ENCODE data around the gene KCNQ1. TPM values are rescaled to one million over a fixed set of nuclear protein-coding genes. Genes with fewer than 3 reads are reported as not detected.

The KCNQ1 gene
- polyA plus RNA-seq, 1 donor from 2014 or later: not detected

- no peaks in the 10 kb centered on the region for H3K9me3 ChIP-seq (ENCODE audit: low read length)
- no peak overlapping the region for H2AFZ ChIP-seq (ENCODE audit: low read depth, low read length)
- no peak overlapping the region for H3K4me2 ChIP-seq (ENCODE audit: low read length)
- TF ChIP-seq POLR2AphosphoS5 (IDR thresholded peaks at IDR 0.05) (no peak), SMC3 (conservative IDR thresholded peaks at IDR 0.05; ENCODE audit: poor library complexity) (no peak), TAF1 (IDR thresholded peaks at IDR 0.05; ENCODE audit: low read depth) (no peak), CTCF (IDR thresholded peaks at IDR 0.05; ENCODE audit: poor library complexity, severe bottlenecking) (no peak), EP300 (conservative IDR thresholded peaks at IDR 0.05; ENCODE audit: poor library complexity, severe bottlenecking) (no peak), MXI1 (conservative IDR thresholded peaks at IDR 0.05; ENCODE audit: poor library complexity, severe bottlenecking) (no peak), RAD21 (conservative IDR thresholded peaks at IDR 0.05) (no peak), REST (IDR thresholded peaks at IDR 0.05; ENCODE audit: borderline replicate concordance) (no peak), EZH2 (IDR thresholded peaks at IDR 0.05; ENCODE audit: borderline replicate concordance, insufficient read depth, low read length, poor library complexity, severe bottlenecking) (no peak)
- H3K9ac ChIP-seq (ENCODE audit: low read length): no peak overlapping the region
- no peaks in the 10 kb centered on the region for H3K9me2 ChIP-seq (ENCODE audit: insufficient read depth, low read length)
- no peaks in the 10 kb centered on the region for H4K20me1 ChIP-seq (ENCODE audit: insufficient read depth)
- H3F3A ChIP-seq (ENCODE audit: insufficient read depth, low read length, poor library complexity, severe bottlenecking): no peaks in the 10 kb centered on the region
- H3K4me3 ChIP-seq (ENCODE audit: low read length): no peak overlapping the region
- no peaks in the 10 kb centered on the region for H3K79me2 ChIP-seq (replicated peaks; ENCODE audit: insufficient read depth, low read length)
- no peak overlapping the region for H3K27ac ChIP-seq (ENCODE audit: low read length)
- peaks cover 41% of the 10 kb centered on the region for H3K27me3 ChIP-seq (ENCODE audit: insufficient read depth, low read depth, low read length)
- H3K36me3 ChIP-seq (ENCODE audit: insufficient read depth, low read length): no peaks in the 10 kb centered on the region
These were observed 270.1 kb downstream of the KCNQ1 start for GRCh38 chr11:2714871-2715270.

- no peak overlapping the region for H3K4me2 ChIP-seq (ENCODE audit: low read length)
- H3K9ac ChIP-seq (ENCODE audit: low read length): no peak overlapping the region
- H4K20me1 ChIP-seq (ENCODE audit: insufficient read depth): no peaks in the 10 kb centered on the region
- H3K9me2 ChIP-seq (ENCODE audit: insufficient read depth, low read length): no peaks in the 10 kb centered on the region
- TF ChIP-seq TAF1 (IDR thresholded peaks at IDR 0.05; ENCODE audit: low read depth): no peak
- no peak for TF ChIP-seq CTCF (IDR thresholded peaks at IDR 0.05; ENCODE audit: poor library complexity, severe bottlenecking)
- no peak for TF ChIP-seq POLR2AphosphoS5 (IDR thresholded peaks at IDR 0.05)
- TF ChIP-seq RAD21 (conservative IDR thresholded peaks at IDR 0.05): no peak
- TF ChIP-seq REST (IDR thresholded peaks at IDR 0.05; ENCODE audit: borderline replicate concordance): no peak
- TF ChIP-seq MXI1 (conservative IDR thresholded peaks at IDR 0.05; ENCODE audit: poor library complexity, severe bottlenecking): no peak
- no peak for TF ChIP-seq EP300 (conservative IDR thresholded peaks at IDR 0.05; ENCODE audit: poor library complexity, severe bottlenecking)
- no peaks in the 10 kb centered on the region for H3K9me3 ChIP-seq (ENCODE audit: low read length)
- peaks cover 42% of the 10 kb centered on the region for H3K27me3 ChIP-seq (ENCODE audit: insufficient read depth, low read depth, low read length)
- no peak overlapping the region for H3K4me3 ChIP-seq (ENCODE audit: low read length)
- H3F3A ChIP-seq (ENCODE audit: insufficient read depth, low read length, poor library complexity, severe bottlenecking): no peaks in the 10 kb centered on the region
- H2AFZ ChIP-seq (ENCODE audit: low read depth, low read length): no peak overlapping the region
- no peaks in the 10 kb centered on the region for H3K36me3 ChIP-seq (ENCODE audit: insufficient read depth, low read length)
- no peak overlapping the region for H3K27ac ChIP-seq (ENCODE audit: low read length)
- no peaks in the 10 kb centered on the region for H3K79me2 ChIP-seq (replicated peaks; ENCODE audit: insufficient read depth, low read length)
These were observed 271.0 kb downstream of the KCNQ1 start for GRCh38 chr11:2715716-2716350.

Data from neural cell (in vitro differentiated cells).